Measurements from ENCODE around the gene NIP7.
"Not testable (repeated sequence)": the region's sequence is repeated elsewhere in the genome, so short reads cannot be mapped to it uniquely, and the experiment has no call there.

The NIP7 gene

DNA sequence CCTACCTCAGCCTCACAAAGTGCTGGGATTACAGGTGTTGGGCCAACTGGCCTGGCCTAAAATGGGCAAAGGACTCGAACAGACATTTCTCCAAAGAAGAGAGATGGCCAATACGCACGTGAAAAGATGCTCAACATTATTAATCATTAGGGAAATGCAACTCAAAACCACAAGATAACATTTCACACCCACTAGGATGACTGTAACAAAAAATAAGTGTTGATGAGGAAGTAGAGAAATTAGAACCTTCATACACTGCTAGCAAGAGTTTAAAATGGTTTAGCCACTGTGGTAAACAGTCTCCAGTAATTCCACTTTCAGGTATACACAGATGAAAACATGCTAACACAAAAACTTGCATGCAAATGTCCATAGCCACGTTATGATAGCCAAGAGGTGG, 6.4 kb downstream of the NIP7 start:
- DNase-seq (ENCODE audit: low spot score) = no peak

DNA sequence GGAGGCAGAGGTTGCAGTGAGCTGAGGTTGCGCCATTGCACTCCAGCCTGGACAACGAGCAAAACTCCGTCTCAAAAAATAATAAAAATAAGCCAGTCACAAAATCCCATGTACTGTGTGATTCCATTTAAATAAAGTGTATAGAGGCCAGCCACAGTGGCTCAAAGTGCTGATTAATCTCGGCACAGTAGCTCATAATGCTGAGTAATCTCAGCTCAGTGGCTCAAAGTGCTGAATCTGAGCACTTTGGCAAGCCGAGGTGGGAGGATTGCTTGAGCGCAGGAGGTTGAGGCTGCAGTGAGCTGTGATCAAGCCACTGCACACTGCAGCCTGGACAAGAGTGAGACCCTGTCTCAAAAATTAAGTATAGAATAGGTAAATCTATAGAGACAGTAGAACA, 7.1 kb downstream of the NIP7 start:
- DNase-seq (ENCODE audit: low spot score) = no peak

DNA sequence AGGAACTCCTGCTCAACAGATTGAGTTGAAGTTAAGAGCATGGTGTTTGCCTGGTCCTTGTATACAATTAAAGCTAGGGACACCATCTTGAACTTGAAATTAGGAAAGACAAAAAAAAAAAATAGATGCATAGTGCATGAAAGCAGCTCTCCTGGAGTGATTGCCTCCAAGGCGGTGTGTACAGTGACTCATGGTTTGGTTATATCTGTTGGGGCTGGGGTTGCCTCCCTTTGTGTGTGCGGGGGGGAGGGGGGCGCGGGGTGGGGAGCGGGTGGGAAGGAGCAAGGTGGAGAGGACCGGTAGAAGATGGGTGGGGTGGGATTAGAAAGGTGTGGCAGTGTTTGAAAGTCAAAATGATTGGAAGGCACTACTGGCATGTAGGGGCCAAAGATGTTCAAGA, 8.7 kb downstream of the NIP7 start:
- DNase-seq (ENCODE audit: low spot score) = no peak

DNA sequence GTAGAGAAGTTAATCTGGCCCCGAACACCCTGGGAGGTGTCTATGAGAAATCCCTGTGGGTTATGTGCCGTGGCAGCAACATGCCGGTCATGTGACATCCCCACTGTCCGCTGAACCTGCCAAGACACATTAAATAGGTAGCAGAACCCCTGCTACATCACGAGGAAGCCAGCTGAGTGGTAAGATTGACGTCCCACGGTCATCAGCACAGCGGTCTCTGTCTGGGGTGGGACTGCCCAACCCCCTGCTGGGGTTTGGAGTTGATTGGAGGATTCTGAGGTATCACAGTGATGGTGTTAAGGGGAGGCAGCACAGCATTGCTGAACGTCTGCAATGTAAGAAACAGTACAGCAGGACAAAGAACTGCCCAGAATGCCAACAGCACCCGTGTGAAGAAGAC, 10.0 kb downstream of the NIP7 start:
- no peak for DNase-seq (ENCODE audit: low spot score)

DNA sequence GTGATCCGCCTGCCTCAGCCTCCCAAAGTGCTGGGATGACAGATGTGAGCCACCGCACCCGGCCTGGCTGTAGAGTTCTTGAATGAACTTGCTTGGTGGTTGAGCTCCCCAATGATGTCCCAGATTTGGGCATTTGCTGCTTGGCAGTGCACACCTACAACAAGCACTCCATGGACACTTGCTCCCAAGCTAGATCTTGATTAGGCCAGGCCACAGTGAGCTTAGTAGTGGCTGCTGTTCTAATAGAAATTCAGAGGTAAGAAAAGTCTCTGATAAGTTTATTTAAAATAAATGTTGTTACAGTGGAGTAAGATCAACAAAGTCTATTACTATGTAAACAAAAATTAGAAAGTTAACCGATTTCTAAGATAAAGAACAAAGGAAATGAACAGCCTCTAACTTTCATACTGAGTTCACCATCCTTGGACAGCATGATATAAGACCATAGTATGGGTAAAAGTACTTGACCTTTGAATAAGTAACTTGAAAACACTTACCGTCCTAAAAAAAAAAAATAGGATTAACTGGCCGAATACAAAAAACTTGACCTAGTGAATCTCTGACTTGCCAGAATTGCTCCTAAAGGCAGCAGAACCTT, 11.1 kb downstream of the NIP7 start:
- no peak for DNase-seq (ENCODE audit: low spot score)

DNA sequence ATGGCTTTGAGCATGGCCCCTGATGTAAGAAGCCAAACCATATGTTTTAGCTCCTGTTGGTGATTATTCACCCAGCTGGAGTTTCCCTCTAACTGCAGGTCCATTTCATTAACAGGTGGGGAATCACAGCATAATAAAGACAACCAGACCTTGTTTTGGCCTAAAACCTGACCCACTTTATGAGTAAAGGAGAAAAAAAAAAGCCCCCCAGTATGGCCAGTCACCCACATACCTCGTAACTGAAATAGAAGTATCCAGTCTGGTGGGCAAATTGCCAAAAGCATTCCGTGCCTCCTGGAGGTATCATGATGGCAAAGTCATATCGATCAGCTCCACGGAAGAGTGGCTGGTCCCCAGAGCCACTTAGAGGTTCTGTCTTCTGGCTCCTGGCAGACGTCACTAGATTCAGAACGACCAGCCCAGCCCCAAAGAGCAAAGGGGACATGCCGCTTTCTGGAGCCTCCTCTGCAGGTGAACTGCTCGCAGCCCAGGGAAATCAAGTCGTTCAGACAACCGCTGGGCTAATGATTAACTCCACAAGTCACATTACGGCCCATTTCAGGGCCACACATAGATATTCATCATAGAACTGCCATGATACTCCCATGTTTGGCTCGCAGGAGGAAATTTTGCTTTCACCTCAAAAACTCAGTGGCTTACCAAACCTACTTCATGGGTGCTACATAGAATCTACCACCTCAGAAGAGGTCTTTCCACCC, 11.9 kb downstream of the NIP7 start, which contains the start of gene TMED6:
TMED6 (minus strand) TSS at position 478 of the 719 bp plus-strand sequence; CDS start at position 445, 33 bp downstream.
- peak; percentile 57 for DNase-seq (ENCODE audit: low spot score)

DNA sequence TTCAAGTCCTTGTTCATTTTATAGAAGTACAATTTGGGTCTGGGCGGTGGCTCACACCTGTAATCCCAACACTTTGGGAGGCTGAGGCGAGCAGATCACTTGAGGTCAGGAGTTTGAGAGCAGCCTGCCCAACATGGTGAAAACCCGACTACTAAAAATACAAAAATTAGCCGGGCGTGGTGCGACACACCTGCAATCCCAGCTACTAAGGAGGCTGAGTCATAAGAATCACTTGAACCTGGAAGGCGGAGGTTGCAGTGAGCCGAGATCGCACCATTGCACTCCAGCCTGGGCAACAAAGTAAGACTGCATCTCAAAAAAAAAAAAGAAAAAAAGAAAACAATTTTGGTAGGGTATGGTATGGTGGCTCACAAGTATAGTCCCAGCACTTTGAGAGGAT, 20.5 kb downstream of the NIP7 start:
- DNase-seq (ENCODE audit: low spot score) = not testable (repeated sequence)

DNA sequence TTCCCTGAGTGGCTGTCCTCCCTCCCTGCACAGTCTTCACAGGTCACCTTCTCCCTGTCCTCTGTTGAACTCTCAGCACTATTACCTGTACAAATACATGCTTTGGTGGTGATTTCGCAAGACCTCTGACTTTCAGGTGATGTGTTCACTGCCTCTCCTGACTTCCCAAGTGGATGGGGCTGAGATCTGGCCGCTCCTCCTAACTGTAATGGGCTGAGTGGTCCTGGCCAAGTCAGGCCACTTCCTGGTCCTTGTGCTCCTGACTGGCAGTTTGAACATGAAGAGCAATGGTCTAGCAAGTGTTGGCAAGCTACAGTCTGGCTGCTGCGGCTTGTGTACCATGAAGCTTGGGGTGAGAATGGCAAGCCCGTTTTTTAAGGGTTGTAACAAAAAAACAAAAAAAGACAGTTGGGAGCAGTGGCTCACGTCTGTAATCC, 23.7 kb downstream of the NIP7 start:
- DNase-seq (ENCODE audit: low spot score) = no peak

DNA sequence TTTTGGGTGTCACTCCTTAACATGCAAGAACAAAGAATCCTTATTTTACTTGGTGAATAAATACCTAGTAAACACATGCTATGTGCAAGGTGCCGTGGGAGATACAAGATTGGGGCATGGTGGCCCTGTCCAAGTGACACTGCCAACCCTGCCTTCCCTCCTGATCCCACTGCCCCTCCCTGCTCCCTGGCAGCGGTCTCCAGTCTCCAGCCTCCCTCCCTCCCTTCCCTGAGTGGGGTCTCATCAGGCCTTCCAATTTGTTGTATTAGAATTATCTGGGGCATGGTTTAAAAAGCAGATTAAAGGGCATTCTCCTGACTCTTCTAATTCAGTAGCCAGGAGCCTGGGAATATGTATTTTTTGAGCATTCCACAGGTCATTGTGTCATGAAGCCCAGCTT, 24.5 kb downstream of the NIP7 start:
- no peak for DNase-seq (ENCODE audit: low spot score)

DNA sequence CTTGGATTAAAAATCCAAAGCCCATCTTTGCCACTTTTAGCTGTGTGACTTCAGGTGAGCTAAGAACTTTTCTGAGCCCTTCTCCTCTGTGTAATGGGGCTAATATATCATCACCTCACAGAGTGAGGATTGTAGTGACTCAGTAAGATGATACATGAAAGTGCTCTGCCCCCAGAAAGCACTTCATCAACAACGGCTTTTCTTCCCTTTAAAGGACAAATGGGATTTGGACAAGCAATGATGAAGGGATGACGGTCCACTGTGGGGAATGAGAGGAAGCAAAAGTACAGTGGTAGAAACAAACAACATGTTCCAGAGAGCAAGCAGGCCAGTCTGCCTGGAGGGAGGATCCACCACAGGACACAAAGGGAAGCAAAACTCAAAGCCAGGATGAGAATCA, 26.3 kb downstream of the NIP7 start:
- DNase-seq (ENCODE audit: low spot score) = no peak

DNA sequence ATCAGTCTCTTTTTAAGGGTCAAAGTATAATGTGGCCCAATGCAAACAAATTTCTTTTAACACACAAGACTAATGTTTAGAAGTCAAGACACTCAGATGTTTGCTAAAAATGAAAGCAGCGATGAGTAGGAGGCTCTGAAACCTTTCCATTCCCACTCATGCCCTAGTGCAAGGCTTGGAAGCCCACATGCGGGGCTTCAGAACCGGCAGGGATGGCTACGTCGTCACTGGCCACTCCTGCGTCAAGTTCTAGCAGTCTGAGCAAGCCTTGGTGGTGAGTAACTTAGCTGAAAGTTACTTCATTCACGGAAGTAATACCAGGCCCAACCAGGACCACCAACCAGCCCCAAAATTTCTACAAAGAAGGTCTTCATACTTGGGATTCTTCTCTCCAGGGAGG, 26.9 kb downstream of the NIP7 start:
- no peak for DNase-seq (ENCODE audit: low spot score)

DNA sequence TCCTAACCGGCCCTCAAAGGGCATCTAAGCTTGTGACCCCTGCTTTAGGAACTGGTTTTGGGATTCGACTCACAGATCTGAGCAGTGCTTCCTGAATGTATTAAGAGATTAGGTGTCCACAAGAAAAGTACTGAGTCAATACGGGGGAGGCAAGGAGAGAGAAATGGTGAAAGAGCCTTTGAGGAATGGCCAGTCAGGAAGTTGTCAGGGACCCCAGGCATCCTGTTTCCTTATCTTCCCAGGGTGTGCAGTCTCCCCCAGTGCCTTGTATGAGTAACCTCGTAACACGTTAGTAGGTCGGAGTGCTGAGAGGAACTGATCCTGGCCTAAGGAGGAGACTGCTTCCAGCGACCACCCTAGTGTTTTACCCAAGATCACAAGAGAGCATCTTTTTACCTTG, 28.4 kb downstream of the NIP7 start:
- DNase-seq (ENCODE audit: low spot score) = no peak

DNA sequence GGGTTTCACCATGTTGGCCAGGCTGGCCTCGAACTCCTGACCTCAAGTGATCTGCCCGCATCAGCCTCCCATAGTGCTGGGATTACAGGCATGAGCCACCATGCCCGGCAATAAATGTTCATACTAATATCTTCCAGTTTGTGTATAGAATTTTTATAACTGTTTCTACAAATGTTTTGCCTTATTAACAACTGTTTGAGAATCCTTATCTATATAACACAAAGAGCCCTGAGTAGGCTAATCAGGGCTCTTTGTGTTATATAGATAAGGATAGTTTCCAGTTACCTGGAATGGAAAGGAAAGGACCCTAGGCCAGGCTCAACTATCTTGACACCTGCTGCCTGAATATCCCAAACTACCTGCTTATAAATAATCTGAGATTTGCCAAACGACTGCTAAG, 29.3 kb downstream of the NIP7 start:
- no peak for DNase-seq (ENCODE audit: low spot score)

DNA sequence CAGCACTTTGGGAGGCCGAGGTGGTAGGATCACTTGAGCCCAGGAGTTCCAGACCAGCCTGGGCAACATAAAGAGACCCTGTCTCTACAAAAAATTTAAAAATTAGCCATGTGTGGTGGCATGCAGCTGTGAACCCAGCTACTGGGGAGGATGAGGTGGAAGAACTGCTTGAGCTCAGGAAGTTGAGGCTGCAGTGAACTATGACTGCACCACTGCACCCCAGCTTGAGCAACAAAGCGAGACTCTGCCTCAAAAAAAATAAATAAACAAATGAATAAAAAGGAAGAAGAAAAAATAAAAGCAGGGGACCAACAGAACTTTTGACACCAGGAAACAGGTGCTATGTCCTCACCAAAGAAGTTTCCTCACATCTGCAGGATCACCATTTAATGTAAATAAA, 32.0 kb downstream of the NIP7 start:
- DNase-seq (ENCODE audit: low spot score) = no peak

DNA sequence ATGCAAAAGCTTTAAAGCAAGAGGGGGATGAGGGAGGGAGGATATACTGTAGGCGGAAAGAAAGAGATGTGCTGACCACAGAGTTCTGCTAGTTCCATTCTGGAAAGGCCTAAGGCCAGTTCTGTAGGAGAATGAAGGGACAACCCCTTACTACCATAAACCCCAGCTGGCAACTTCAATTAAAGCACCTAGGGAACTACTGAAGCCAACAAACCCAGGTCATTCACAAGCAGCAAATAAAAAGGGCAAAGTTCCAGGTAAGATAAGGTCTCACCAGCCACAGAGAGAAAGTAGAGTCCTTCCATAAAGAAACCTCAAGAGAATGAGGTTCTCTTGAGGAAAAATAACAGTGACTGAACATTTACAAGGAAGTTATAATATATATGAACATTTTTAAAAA, 33.4 kb downstream of the NIP7 start:
- DNase-seq (ENCODE audit: low spot score) = no peak

DNA sequence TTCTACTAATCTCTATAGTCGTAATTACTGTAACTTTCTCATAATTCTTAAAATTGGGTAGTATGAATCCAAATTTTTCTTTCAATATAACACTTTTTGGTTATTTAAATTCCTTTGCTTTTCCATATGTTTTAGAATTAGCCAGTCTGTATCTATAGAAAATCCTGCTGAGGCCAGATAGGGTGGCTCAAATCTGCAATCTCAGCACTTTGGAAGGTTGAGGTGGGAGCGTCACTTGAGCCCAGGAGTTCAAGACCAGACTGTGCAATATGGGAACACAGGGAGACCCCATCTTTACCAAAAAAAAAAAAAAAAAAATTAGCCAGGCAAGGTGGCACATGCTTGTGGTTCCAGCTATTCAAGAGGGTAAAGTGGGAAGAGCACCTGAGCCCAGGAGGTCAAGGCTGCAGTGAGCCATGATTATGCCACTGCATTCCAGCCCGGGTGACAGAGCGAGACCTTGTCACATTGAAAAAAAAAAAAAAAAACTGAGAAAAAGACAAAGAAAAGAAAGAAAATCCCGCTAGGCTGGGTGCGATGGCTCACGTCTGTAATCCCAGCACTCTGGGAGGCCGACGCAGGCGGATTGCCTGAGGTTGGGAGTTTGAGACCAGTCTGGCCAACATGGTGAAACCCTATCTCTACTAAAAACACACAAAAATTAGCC, 37.0 kb downstream of the NIP7 start:
- no peak for DNase-seq (ENCODE audit: low spot score)

DNA sequence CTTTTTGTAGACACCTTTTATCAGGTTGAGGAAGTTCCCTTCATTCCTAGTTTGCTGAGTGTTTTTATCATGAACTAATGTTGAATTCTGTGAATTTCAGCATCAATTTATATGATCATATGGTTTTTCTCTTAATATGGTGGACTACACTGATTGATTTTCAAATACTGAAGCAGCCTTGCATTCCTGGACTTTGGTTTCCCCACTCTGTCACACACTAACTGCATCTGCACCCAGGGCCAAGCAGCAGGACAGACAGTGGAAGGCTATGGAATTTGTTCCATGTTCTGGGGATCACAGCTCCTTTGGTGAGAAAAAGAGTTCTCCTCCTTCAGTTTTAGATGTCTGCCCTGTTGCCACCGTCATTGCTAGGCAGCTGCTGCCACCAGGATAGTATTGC, 38.5 kb downstream of the NIP7 start:
- no peak for DNase-seq (ENCODE audit: low spot score)

DNA sequence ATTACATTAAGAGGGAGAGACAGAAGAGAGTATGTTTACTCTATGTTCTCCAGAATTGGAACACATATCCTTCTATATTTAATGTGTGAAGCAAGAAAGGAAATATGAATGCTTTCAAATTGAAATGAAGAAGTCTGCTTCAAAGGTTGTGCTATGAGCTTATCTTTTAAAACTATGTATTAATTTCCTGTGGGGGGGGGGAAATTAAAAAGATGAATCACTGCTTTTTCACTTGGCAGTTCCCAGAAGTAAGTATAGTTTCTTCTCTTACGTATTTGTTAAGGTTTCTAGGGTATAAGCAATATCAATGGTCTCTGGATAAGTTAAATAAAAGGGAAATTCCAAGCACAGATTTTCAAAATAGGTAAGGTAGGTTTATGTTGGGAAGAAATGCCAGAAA, 39.2 kb downstream of the NIP7 start:
- DNase-seq (ENCODE audit: low spot score) = no peak

DNA sequence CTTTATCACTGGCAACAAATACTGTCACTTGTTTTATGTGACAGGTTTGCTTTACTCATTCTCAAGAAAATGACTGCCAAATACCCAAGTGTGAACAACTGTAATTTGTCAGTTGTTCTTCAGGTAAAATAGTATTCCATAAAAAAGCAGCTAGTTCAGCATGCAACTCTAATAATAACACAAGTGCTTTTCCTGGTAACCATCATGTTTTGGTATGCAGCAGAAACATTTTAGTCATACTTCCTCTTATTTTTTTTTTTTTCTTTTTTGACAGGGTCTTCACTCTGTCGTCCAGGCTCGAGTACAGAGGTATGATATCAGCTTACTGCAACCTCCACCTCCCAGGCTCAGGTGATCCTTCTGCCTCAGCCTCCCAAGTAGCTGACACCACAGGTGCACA, 41.7 kb downstream of the NIP7 start:
- no peak for DNase-seq (ENCODE audit: low spot score)

DNA sequence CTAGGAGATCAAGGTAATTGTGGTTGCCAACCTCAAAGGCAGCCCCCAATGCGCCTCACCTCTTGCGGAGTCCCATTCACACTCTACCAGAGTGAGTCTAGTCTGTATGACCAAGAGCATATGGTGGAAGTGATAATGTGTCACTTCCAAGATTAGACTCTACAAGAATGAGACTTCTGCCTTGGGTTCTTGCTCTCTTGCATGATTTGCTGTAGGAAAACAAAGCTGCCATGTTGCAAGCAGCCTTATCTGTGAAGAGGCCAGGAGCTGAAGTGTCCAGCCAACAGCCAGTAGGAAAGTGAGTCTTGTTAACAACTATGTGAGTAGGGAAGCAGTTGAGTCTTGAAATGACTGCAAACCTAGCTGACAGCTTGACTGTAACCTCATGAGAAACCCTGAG, 42.8 kb downstream of the NIP7 start:
- DNase-seq (ENCODE audit: low spot score) = no peak

DNA sequence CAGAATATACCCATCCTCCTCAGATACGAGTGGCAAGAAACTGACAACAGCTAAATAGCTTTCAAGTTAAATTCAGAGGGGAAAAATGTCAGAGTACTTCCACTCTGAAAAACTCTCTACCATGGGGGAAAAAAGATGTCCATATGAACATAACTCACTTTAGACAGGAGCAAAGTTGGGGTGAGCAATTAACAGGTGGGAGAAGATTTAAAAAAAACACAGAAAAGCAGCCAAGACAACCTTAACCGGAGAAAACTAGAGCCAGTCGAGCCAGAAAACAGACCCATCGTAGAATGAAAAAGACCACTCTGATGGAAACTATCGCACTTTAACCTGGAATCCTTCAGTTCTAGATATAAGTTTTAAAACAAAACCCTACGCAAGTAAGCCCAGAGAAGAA, 45.4 kb downstream of the NIP7 start:
- no peak for DNase-seq (ENCODE audit: low spot score)

DNA sequence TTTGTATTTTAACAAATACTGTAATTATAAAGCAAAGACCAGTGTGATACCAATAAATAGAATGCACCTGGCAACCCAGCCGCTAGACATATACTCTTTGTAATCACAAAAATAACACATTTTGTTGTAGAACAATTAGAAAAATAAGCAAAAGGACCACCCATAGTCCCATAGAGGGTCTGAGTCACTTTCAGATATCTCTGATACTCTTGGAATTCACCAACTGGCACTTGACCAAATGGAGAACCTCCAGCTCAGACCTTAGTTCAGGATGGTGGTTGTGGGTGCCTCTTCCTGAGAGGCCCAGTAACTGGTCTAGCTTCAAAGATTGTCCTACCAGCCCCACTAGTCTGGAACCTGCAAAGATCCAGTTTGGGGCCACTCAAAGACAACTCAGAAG, 47.0 kb downstream of the NIP7 start:
- DNase-seq (ENCODE audit: low spot score) = no peak

Data from cerebellar cortex (tissue), 1 donor.